ENCODE results near the gene RTN1. TPM values are rescaled to one million over a fixed set of nuclear protein-coding genes. Genes with fewer than 3 reads are reported as not detected.

Gene RTN1
- total RNA-seq, 4 donors from 2014 or later = 1.4 to 2.5 (median 1.8) TPM

GRCh38 chr14:59828276-59828675 is 42.3 kb downstream of the RTN1 start:
- no peaks in the 10 kb centered on the region for H3K4me1 ChIP-seq
- H3K4me3 ChIP-seq = no peak overlapping the region
- H3K27ac ChIP-seq = no peak overlapping the region
- in situ Hi-C loops (cut with MboI; ENCODE audit: low sequenced_read_pairs in 4 of 4) (no loop called here), intact Hi-C loops (cut with DNase I; ENCODE audit: low total_unique reads) (no loop called here)
- H3K36me3 ChIP-seq = no peaks in the 10 kb centered on the region
- ATAC-seq = no peak
- no peaks in the 10 kb centered on the region for H3K27me3 ChIP-seq
- no peak for TF ChIP-seq CTCF (IDR thresholded peaks at IDR 0.05 in 4 of 5, conservative IDR thresholded peaks at IDR 0.05 in 1 of 5)
- TF ChIP-seq POLR2A (IDR thresholded peaks at IDR 0.05) = no peak
- no peak for DNase-seq
- no peaks in the 10 kb centered on the region for H3K9me3 ChIP-seq

DNA sequence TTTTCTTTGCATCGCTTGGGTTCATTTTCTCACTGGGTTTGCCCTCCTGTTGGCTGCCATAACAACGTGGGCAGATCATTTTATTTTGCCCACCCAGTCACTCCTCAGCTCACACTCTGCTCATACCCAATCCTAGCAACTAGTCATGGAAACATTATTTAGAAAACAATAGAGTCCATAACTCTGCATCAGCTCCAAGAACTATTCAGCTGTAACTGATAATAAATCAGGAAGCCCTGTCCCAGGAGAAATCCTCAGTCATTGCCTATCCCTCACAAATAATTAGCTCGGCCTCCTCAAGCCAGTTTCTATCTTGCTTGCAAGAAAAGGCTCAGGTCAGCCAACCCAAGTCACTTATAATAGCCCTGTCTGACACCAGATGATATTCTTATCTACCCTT is 43.2 kb downstream of the RTN1 start:
- no peak for DNase-seq
- H3K36me3 ChIP-seq = no peaks in the 10 kb centered on the region
- intact Hi-C loops (cut with DNase I; ENCODE audit: low total_unique reads) (no loop called here), in situ Hi-C loops (cut with MboI; ENCODE audit: low sequenced_read_pairs in 4 of 4) (no loop called here)
- no peaks in the 10 kb centered on the region for H3K27me3 ChIP-seq
- H3K27ac ChIP-seq = no peak overlapping the region
- H3K4me1 ChIP-seq = no peaks in the 10 kb centered on the region
- no peak overlapping the region for H3K4me3 ChIP-seq
- no peak for ATAC-seq
- TF ChIP-seq CTCF (IDR thresholded peaks at IDR 0.05 in 4 of 5, conservative IDR thresholded peaks at IDR 0.05 in 1 of 5) (no peak), POLR2A (IDR thresholded peaks at IDR 0.05) (no peak)
- H3K9me3 ChIP-seq = no peaks in the 10 kb centered on the region

DNA sequence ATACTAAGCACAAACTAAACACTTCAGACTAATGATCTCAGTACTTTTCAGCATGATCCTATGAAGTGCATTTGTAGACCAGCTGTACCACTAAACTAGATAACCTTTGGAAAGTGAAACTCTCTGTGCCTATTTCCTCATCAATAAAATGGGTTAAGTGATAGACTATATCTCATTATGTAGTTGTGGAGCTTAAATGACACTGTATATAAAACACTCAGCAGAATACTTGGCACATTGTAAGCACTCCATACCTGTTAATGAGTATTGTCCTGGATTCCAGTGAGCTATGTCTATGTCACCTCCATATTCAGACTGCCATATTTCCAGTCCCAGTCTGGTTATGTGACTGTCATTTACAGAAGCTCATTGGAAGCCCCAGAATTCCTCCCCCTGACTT is 44.4 kb downstream of the RTN1 start:
- Histone ChIP-seq H3K36me3 (no peaks in the 10 kb centered on the region), H3K27ac (no peak overlapping the region), H3K4me3 (no peak overlapping the region), H3K9me3 (no peaks in the 10 kb centered on the region), H3K27me3 (no peaks in the 10 kb centered on the region), H3K4me1 (no peaks in the 10 kb centered on the region)
- TF ChIP-seq POLR2A (IDR thresholded peaks at IDR 0.05) = no peak
- no peak for TF ChIP-seq CTCF (IDR thresholded peaks at IDR 0.05 in 4 of 5, conservative IDR thresholded peaks at IDR 0.05 in 1 of 5)
- DNase-seq (no peak), ATAC-seq (no peak)
- in situ Hi-C loops (cut with MboI; ENCODE audit: low sequenced_read_pairs in 4 of 4) (no loop called here), intact Hi-C loops (cut with DNase I; ENCODE audit: low total_unique reads) (no loop called here)

DNA sequence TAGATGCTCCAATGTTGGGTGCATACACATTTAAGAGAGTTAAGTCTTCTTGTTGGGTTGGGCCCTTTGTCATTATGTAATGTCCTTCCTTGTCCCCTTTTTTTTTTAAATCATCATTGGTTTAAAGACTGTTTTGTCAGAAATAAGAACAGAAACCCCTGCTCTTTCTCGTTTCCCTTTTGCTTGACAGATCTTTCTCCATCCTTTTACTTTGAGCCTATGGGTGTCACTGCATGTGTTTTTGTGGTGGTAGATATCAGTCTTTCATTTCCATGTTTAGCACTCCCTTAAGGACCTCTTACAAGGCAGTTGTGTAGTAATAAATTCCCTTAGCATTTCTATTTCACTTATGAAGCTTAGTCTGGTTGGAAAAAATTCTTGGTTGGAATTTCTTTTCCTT is 47.4 kb downstream of the RTN1 start:
- Histone ChIP-seq H3K9me3 (no peaks in the 10 kb centered on the region), H3K27ac (no peak overlapping the region), H3K36me3 (no peaks in the 10 kb centered on the region), H3K4me1 (no peaks in the 10 kb centered on the region), H3K4me3 (no peak overlapping the region), H3K27me3 (no peaks in the 10 kb centered on the region)
- DNase-seq = no peak
- TF ChIP-seq CTCF (IDR thresholded peaks at IDR 0.05 in 4 of 5, conservative IDR thresholded peaks at IDR 0.05 in 1 of 5) = no peak
- TF ChIP-seq POLR2A (IDR thresholded peaks at IDR 0.05) = no peak
- intact Hi-C loops (cut with DNase I; ENCODE audit: low total_unique reads) = no loop called here
- in situ Hi-C loops (cut with MboI; ENCODE audit: low sequenced_read_pairs in 4 of 4) = no loop called here
- no peak for ATAC-seq

DNA sequence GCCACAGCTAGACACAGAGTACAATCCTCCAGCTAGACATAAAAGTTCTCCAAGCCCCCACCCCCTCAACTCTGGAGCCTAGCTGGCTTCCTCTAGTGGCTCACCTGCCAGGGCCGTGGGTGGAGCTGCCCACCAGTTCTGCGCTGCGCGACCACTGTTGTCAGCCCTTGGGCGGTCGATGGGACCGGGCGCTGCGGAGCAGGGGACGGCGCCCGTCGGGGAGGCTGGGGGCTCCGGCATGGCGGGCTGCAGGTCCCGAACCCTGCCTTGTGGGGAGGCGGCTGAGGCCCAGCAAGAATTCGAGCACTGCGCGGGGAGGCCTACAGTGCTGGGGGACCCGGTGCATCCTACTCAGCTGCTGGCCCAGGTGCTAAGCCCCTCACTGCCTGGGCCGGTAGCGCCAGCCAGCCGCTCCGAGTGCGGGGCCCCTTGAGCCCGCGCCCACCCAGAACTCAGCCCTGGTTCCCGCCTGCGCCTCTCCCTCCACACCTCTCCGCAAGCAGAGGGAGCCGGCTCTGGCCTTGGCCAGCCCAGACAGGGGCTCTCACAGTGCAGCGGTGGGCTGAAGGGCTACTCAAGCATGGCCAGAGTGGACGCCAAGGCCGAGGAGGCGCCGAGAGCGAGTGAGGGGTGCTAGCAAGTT is 51.0 kb downstream of the RTN1 start:
- no peaks in the 10 kb centered on the region for H3K36me3 ChIP-seq
- no peak for DNase-seq
- no peak overlapping the region for H3K4me3 ChIP-seq
- H3K9me3 ChIP-seq = no peaks in the 10 kb centered on the region
- no peaks in the 10 kb centered on the region for H3K27me3 ChIP-seq
- no peaks in the 10 kb centered on the region for H3K4me1 ChIP-seq
- TF ChIP-seq CTCF (IDR thresholded peaks at IDR 0.05 in 4 of 5, conservative IDR thresholded peaks at IDR 0.05 in 1 of 5) (no peak), POLR2A (IDR thresholded peaks at IDR 0.05) (no peak)
- ATAC-seq = no peak
- in situ Hi-C loops (cut with MboI; ENCODE audit: low sequenced_read_pairs in 4 of 4) (no loop called here), intact Hi-C loops (cut with DNase I; ENCODE audit: low total_unique reads) (no loop called here)
- H3K27ac ChIP-seq = no peak overlapping the region

Data from gastrocnemius medialis (tissue), 4 donors.